GM19438 (cell line): ENCODE data around the gene ZYX.

ENCODE experiments used
- ATAC-seq: cut with Tn5 transposase; IDR thresholded peaks from one replicate; pipeline ENCODE4 v1.9.1; 2021; ENCODE audit warnings: low read depth; ENCODE audit not compliant: unreplicated experiment

Gene ZYX

GRCh38 chr7:143361552-143362130 lies 19.5 kb upstream of the ZYX start:
- ATAC-seq = no peak

GRCh38 chr7:143362131-143363015 lies 18.8 kb upstream of the ZYX start, which contains the start of gene FAM131B:
FAM131B (minus strand) TSS chr7:143362713; CDS start chr7:143362603, 110 bp downstream.
- peak; percentile 50 for ATAC-seq

GRCh38 chr7:143363016-143363937 lies 17.9 kb upstream of the ZYX start:
- no peak for ATAC-seq

- no peak for ATAC-seq
These were observed 13.2 kb upstream of the ZYX start for GRCh38 chr7:143367972-143368371.

- ATAC-seq = no peak
These were observed 12.8 kb upstream of the ZYX start for GRCh38 chr7:143368387-143368786.

- no peak for ATAC-seq
These were observed 11.2 kb upstream of the ZYX start for GRCh38 chr7:143369678-143370651.

GRCh38 chr7:143372070-143372469 lies 9.1 kb upstream of the ZYX start:
- ATAC-seq = no peak

- ATAC-seq = no peak
These were observed 7.8 kb upstream of the ZYX start for GRCh38 chr7:143373255-143373794.

- ATAC-seq = no peak
These were observed 6.6 kb upstream of the ZYX start for GRCh38 chr7:143374561-143374960.

- ATAC-seq = no peak
These were observed 5.7 kb upstream of the ZYX start for GRCh38 chr7:143375298-143376034.

GRCh38 chr7:143376396-143376795 lies 4.7 kb upstream of the ZYX start:
- no peak for ATAC-seq

- ATAC-seq = no peak
These were observed 1.4 kb upstream of the ZYX start for GRCh38 chr7:143379611-143380259.

- ATAC-seq = peak; percentile 58
These were observed 892 bp upstream of the ZYX start for GRCh38 chr7:143380260-143380645.

- ATAC-seq = peak; percentile 8
These were observed 431 bp downstream of the ZYX start for GRCh38 chr7:143381427-143382125.

- ATAC-seq = no peak
These were observed 1.1 kb downstream of the ZYX start for GRCh38 chr7:143382126-143382790.

GRCh38 chr7:143382791-143383641 lies 1.9 kb downstream of the ZYX start:
- ATAC-seq = no peak
